ENCODE results near the gene VTI1A. TPM values are rescaled to one million over a fixed set of nuclear protein-coding genes. Genes with fewer than 3 reads are reported as not detected.

The VTI1A gene
- total RNA-seq, 1 experiment from 2014 or later, result 28.6 TPM

DNA sequence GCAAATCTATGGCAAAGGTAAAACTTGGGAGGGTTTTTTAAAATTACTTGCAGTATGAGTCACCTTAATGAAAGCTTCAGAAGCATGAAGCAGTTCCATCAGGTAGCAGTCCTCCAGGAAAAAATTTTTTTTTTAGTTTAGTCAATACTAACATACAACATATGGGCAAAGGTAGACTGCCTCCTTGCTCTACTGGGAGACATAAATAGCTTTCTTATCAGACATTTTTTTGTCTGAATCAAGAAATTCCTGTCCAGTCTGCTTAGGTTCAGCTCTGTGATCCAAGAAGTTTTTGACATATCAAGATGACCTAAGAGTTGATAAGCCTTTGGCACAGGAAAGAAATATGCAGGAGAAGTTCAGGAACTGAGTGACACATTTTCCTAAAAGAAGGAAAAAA, 331.6 kb downstream of the VTI1A start:
- CTCF ChIA-PET, result interaction anchor here (0.9 kb wide), 2 partner anchors 23 to 33 kb away, joined by 3 read pairs; no protein-coding TSS in a partner anchor
- H3K4me1 Mint-ChIP-seq (ENCODE audit: low read depth, unreplicated experiment), result peaks cover 31% of the 10 kb centered on the region
- DNase-seq, result no peak
- no peak overlapping the region for H3K4me3 Mint-ChIP-seq (ENCODE audit: low read depth, unreplicated experiment)
- H3K36me3 Mint-ChIP-seq (ENCODE audit: insufficient read depth, unreplicated experiment), result no peaks in the 10 kb centered on the region
- intact Hi-C loops (cut with micrococcal nuclease; ENCODE audit: unreplicated experiment), result loop anchor here (2.0 to 10.0 kb wide), 2 partner anchors 36 to 176 kb away; partner anchors contain the start of gene TCF7L2
- BruUV-seq (replicated peaks), result no TSS peak
- TF ChIP-seq, protein P1, sequence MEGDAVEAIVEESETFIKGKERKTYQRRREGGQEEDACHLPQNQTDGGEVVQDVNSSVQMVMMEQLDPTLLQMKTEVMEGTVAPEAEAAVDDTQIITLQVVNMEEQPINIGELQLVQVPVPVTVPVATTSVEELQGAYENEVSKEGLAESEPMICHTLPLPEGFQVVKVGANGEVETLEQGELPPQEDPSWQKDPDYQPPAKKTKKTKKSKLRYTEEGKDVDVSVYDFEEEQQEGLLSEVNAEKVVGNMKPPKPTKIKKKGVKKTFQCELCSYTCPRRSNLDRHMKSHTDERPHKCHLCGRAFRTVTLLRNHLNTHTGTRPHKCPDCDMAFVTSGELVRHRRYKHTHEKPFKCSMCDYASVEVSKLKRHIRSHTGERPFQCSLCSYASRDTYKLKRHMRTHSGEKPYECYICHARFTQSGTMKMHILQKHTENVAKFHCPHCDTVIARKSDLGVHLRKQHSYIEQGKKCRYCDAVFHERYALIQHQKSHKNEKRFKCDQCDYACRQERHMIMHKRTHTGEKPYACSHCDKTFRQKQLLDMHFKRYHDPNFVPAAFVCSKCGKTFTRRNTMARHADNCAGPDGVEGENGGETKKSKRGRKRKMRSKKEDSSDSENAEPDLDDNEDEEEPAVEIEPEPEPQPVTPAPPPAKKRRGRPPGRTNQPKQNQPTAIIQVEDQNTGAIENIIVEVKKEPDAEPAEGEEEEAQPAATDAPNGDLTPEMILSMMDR (IDR thresholded peaks at IDR 0.05; ENCODE audit: unreplicated experiment), result no peak
- H3K9me3 Mint-ChIP-seq (ENCODE audit: low read depth, unreplicated experiment), result peaks cover under 1% of the 10 kb centered on the region
- no peaks in the 10 kb centered on the region for H3K27me3 Mint-ChIP-seq (ENCODE audit: unreplicated experiment)
- peak overlapping the region; percentile 76 for H3K27ac Mint-ChIP-seq (ENCODE audit: unreplicated experiment)

DNA sequence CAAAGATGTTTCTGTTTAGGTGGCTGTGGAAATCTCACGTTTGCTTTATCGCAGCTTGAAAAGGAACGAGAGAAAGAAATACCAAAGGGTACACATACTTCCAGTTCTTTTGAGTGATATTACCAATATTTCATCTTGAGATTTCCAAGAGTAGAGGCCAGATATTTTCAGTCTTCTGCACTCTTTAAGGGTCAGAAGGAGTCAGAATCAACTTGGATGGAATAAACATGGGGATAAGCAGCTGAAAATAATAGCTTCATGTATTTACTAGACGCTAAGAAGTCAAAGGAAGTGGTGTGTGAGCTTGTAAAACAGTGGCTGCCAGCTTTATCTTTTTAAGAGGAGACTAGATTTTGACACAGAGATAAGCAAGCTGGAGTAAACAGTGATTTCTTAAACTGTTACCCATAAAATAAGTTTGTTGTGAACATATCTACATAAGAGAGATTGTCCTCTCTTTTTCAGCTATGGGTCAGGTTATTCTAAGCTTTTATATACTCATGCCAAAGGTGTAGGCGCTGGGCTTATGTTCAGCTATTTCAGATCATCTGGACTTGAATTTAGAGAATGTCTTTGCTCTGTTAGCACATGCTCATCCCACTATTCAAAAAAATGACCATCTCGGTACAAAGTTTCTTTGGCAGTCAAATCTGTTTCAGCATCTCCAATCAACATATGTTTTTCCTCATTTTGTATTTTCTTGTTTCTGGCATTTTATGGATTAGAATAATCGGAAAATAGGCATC, 332.2 kb downstream of the VTI1A start:
- no peak for DNase-seq
- Mint-ChIP-seq H3K9me3 (ENCODE audit: low read depth, unreplicated experiment) (no peaks in the 10 kb centered on the region), H3K36me3 (ENCODE audit: insufficient read depth, unreplicated experiment) (no peaks in the 10 kb centered on the region), H3K4me3 (ENCODE audit: low read depth, unreplicated experiment) (no peak overlapping the region), H3K27ac (ENCODE audit: unreplicated experiment) (peak overlapping the region; percentile 76), H3K4me1 (ENCODE audit: low read depth, unreplicated experiment) (peaks cover 25% of the 10 kb centered on the region), H3K27me3 (ENCODE audit: unreplicated experiment) (no peaks in the 10 kb centered on the region)
- no TSS peak for BruUV-seq (replicated peaks)
- CTCF ChIA-PET, result interaction anchor here (0.9 kb wide), 1 partner anchor 22 kb away, joined by 3 read pairs; no protein-coding TSS in a partner anchor
- TF ChIP-seq, protein P1 (IDR thresholded peaks at IDR 0.05; ENCODE audit: unreplicated experiment), result no peak
- intact Hi-C loops (cut with micrococcal nuclease; ENCODE audit: unreplicated experiment), result loop anchor here (2.0 to 10.0 kb wide), 2 partner anchors 36 to 176 kb away; partner anchors contain the start of gene TCF7L2

DNA sequence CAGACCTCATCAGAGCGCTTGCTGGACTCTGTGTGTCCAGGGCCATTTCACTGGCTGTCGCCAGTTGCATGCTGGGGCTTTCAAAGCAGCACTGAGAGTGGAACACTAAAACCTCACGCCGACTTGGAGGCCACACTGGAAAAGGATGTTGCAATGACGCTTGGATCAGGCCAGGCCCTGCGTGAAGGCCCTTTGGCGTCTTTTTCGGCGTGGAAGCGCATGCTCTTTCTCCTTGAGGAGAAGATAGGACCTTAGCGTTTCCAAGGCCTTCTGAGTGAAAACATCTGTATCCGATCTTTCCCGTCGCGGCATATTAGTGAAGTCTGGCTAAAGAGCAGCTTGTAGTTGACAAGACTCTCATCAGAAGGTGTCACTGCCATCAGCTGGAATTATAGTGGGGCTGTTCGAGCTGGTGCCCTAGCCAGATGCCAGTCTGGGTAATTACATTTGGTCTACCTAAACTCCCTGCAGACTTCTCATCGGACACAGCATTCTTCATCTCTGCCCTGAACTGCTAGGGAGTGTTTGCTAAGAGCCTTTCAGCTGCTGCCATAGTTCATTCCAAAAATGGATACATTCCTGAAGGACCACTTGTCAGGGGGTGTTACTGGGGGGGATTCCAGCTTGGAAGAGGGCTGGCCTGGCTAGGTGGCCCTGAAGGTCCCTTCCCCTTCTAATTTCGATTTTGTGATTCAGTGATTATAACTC, 335.3 kb downstream of the VTI1A start:
- Mint-ChIP-seq H3K4me1 (ENCODE audit: low read depth, unreplicated experiment) (peaks cover 9% of the 10 kb centered on the region), H3K9me3 (ENCODE audit: low read depth, unreplicated experiment) (no peaks in the 10 kb centered on the region), H3K36me3 (ENCODE audit: insufficient read depth, unreplicated experiment) (no peaks in the 10 kb centered on the region), H3K4me3 (ENCODE audit: low read depth, unreplicated experiment) (no peak overlapping the region), H3K27me3 (ENCODE audit: unreplicated experiment) (no peaks in the 10 kb centered on the region), H3K27ac (ENCODE audit: unreplicated experiment) (no peak overlapping the region)
- TF ChIP-seq, protein P1 (IDR thresholded peaks at IDR 0.05; ENCODE audit: unreplicated experiment), result no peak
- intact Hi-C loops (cut with micrococcal nuclease; ENCODE audit: unreplicated experiment), result no loop called here
- no peak for DNase-seq
- CTCF ChIA-PET, result no interaction called here
- no TSS peak for BruUV-seq (replicated peaks)

DNA sequence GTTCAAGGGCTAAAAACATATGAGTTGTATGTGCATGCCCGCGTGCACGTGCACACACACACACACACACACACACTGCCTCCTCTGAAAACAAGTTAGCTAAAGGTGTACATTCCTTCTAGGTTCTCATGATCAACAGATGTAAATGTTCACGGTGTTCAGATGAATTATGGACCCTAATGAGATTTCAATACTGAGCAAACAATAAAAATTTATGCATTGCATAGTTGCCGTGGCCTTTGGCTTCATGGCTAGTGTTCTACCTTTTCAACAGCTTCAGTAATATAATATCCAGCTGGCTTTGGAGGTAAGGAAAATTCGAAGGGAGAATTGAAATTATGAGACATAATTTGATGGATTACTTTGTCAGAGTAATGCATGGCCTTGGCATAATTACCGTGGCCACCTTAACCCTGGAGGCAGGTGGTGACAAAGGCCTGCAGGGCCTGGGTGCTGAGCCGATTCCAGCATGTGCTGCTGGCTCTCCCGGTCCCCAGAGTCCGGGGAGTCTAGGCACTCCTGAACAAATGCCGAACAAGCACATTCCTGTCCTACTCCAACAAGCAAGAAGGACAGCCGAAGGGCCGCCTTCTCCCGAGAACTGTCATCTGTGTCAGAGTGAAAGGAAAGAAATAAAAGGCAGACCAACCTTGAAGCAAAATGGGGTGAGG, 336.5 kb downstream of the VTI1A start:
- no peak overlapping the region for H3K4me3 Mint-ChIP-seq (ENCODE audit: low read depth, unreplicated experiment)
- no peak for DNase-seq
- intact Hi-C loops (cut with micrococcal nuclease; ENCODE audit: unreplicated experiment), result no loop called here
- no peaks in the 10 kb centered on the region for H3K27me3 Mint-ChIP-seq (ENCODE audit: unreplicated experiment)
- no peaks in the 10 kb centered on the region for H3K9me3 Mint-ChIP-seq (ENCODE audit: low read depth, unreplicated experiment)
- H3K4me1 Mint-ChIP-seq (ENCODE audit: low read depth, unreplicated experiment), result peaks cover 7% of the 10 kb centered on the region
- H3K27ac Mint-ChIP-seq (ENCODE audit: unreplicated experiment), result no peak overlapping the region
- CTCF ChIA-PET, result interaction anchor here (0.7 kb wide), 1 partner anchor 26 kb away, joined by 3 read pairs; no protein-coding TSS in a partner anchor
- no peaks in the 10 kb centered on the region for H3K36me3 Mint-ChIP-seq (ENCODE audit: insufficient read depth, unreplicated experiment)
- no TSS peak for BruUV-seq (replicated peaks)
- TF ChIP-seq, protein P1 (IDR thresholded peaks at IDR 0.05; ENCODE audit: unreplicated experiment), result no peak

Data from Calu3 (cell line).